Tibial nerve (tissue), 4 donors: ENCODE measurements around the gene PRRT4. TPM values are rescaled to one million over a fixed set of nuclear protein-coding genes. Genes with fewer than 3 reads are reported as not detected.

Source experiments
- DNase-seq, 2 donors: peaks; one replicate each; pipeline ENCODE4 v3.0.0-alpha.2; 2019; ENCODE audit warnings: low spot score in 2 of 2
- H3K27ac ChIP-seq, 4 donors: fragments of 200-600 bp; sonication (generic) in 3 of 4; one replicate each; pipeline ENCODE4 v1.5.1; 2017 to 2019; ENCODE audit warnings: mild to moderate bottlenecking in 1 of 4
- H3K27me3 ChIP-seq, 2 donors: fragments of 200-600 bp; sonication (generic) in 1 of 2; one replicate each; pipeline versions ENCODE4 v1.5.1 to v1.6.0; 2017 to 2019
- H3K36me3 ChIP-seq, 3 donors: fragments of 200-600 bp; sonication (generic); one replicate each; pipeline ENCODE4 v1.5.1; 2018 to 2019
- H3K4me1 ChIP-seq, 4 donors: fragments of 200-600 bp; sonication (generic) in 3 of 4; one replicate each; pipeline ENCODE4 v1.5.1; 2017 to 2019
- H3K4me3 ChIP-seq, 4 donors: fragments of 200-600 bp; sonication (generic) in 3 of 4; one replicate each; pipeline ENCODE4 v1.5.1; 2017 to 2019; ENCODE audit warnings: mild to moderate bottlenecking in 1 of 4, moderate library complexity in 1 of 4
- H3K9me3 ChIP-seq, 4 donors: fragments of 200-600 bp; sonication (generic) in 3 of 4; one replicate each; pipeline ENCODE4 v1.5.1; 2017 to 2019
- EP300 ChIP-seq, 2 donors: sonication (generic); formaldehyde crosslinking; IDR thresholded peaks; one replicate each; pipeline ENCODE4 v1.6.1; 2017; ENCODE audit warnings: antibody characterized with exemption in 2 of 2, mild to moderate bottlenecking in 1 of 2
- POLR2A ChIP-seq, 2 donors: fragments of 450-650 bp; IDR thresholded peaks; one replicate each; pipeline ENCODE4 v1.6.1; 2017; ENCODE audit warnings: antibody characterized with exemption in 2 of 2, mild to moderate bottlenecking in 2 of 2, moderate library complexity in 2 of 2
- whole genome bisulfite sequencing, 2 donors: methylation state at CpG; one replicate each; pipeline ENCODE4 v1.1.5; 2018; 5-methylcytosine and 5-hydroxymethylcytosine counted together
- total RNA-seq, 4 donors: library from RNA; depleted of rRNA; stranded (reverse); fragments of >200 nt; gene quantifications; one replicate each; pipeline ENCODE4 v1.1.0, GENCODE V29; 2016
- TF ChIP-seq, protein P1 (sequence below), 5 experiments: fragments of 200-600 bp in 3 of 5; fragments of 450-650 bp in 2 of 5; sonication (generic) in 3 of 5; IDR thresholded peaks; one replicate each; pipeline ENCODE4 v1.5.1; 2016 to 2019; ENCODE audit warnings: antibody characterized with exemption in 5 of 5, mild to moderate bottlenecking in 3 of 5, moderate library complexity in 2 of 5

Gene PRRT4
- total RNA-seq, 4 donors from 2014 or later, result 0.78 to 6.6 (median 2.6) TPM

GRCh38 chr7:128370491-128370890 is 9.0 kb upstream of the PRRT4 start:
- Histone ChIP-seq H3K27me3 (peaks cover 0 to 19% of the 10 kb centered on the region in 2 donors), H3K9me3 (no peaks in the 10 kb centered on the region), H3K4me1 (no peaks in the 10 kb centered on the region), H3K4me3 (no peak overlapping the region), H3K36me3 (no peaks in the 10 kb centered on the region), H3K27ac (no peak overlapping the region)
- DNase-seq, result no peak
- no peak for TF ChIP-seq POLR2A (IDR thresholded peaks at IDR 0.05)
- no peak for TF ChIP-seq EP300 (IDR thresholded peaks at IDR 0.05)
- TF ChIP-seq, protein P1, sequence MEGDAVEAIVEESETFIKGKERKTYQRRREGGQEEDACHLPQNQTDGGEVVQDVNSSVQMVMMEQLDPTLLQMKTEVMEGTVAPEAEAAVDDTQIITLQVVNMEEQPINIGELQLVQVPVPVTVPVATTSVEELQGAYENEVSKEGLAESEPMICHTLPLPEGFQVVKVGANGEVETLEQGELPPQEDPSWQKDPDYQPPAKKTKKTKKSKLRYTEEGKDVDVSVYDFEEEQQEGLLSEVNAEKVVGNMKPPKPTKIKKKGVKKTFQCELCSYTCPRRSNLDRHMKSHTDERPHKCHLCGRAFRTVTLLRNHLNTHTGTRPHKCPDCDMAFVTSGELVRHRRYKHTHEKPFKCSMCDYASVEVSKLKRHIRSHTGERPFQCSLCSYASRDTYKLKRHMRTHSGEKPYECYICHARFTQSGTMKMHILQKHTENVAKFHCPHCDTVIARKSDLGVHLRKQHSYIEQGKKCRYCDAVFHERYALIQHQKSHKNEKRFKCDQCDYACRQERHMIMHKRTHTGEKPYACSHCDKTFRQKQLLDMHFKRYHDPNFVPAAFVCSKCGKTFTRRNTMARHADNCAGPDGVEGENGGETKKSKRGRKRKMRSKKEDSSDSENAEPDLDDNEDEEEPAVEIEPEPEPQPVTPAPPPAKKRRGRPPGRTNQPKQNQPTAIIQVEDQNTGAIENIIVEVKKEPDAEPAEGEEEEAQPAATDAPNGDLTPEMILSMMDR (IDR thresholded peaks at IDR 0.05), result no peak
- 87 to 88% methylated on average over 4 of the region's 4 CpGs for WGBS, 2 donors

DNA sequence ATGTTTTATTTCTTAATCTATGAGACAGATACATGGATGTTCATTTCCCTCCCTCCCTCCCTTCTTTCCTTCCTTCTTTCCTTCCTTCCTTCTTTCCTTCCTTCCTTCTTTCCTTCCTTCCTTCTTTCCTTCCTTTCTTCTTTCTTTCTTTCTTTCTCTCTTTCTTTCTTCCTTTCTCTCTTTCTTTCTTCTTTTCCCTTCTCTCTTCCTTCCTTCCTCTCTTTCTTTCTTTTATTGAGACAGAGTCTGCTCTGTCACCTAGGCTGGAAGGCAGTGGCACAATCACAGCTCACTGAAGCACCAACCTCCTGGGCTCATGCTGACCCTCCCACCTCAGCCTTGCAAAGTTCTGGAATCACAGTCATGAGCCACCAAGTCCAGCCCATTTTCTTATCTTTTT is 5.5 kb upstream of the PRRT4 start:
- no peak for DNase-seq
- H3K27ac ChIP-seq, result no peak overlapping the region
- H3K4me3 ChIP-seq, result no peak overlapping the region
- no peak for TF ChIP-seq POLR2A (IDR thresholded peaks at IDR 0.05)
- H3K9me3 ChIP-seq, result no peaks in the 10 kb centered on the region
- peaks cover 0 to 45% of the 10 kb centered on the region in 2 donors for H3K27me3 ChIP-seq
- no peaks in the 10 kb centered on the region for H3K36me3 ChIP-seq
- peaks cover 0 to 3% (median 1%) of the 10 kb centered on the region in 4 donors for H3K4me1 ChIP-seq

DNA sequence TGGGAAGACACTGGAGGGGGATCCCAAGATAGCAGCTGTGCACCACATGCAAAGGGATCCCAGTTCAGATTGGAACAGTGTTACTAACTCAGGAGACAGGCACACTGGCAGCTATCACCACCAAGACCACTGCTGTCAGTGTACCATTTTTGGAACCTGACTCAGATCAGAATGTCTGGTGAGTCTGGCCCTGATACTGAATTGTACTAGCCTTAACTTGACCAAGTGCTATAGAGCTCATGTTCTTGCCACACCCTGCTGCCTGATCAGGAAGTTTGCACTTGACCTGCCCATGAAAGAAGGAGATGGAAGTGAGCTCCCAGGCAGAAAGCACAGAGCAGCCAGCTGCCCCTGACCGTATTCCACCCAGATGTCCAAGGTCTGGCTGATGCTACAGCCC is 4.8 kb upstream of the PRRT4 start:
- H3K9me3 ChIP-seq, result no peaks in the 10 kb centered on the region
- peaks cover 0 to 45% of the 10 kb centered on the region in 2 donors for H3K27me3 ChIP-seq
- WGBS, 2 donors, result 43 to 44% methylated on average over 1 of the region's 1 CpG
- peaks cover 0 to 8% (median 4%) of the 10 kb centered on the region in 4 donors for H3K4me1 ChIP-seq
- TF ChIP-seq EP300 (IDR thresholded peaks at IDR 0.05) (no peak), POLR2A (IDR thresholded peaks at IDR 0.05) (no peak)
- TF ChIP-seq, protein P1 (IDR thresholded peaks at IDR 0.05), result no peak
- no peak for DNase-seq
- H3K27ac ChIP-seq, result no peak overlapping the region
- no peaks in the 10 kb centered on the region for H3K36me3 ChIP-seq
- no peak overlapping the region for H3K4me3 ChIP-seq

GRCh38 chr7:128365432-128365831 is 3.9 kb upstream of the PRRT4 start:
- Histone ChIP-seq H3K36me3 (no peaks in the 10 kb centered on the region), H3K9me3 (no peaks in the 10 kb centered on the region), H3K4me3 (no peak overlapping the region), H3K27ac (no peak overlapping the region), H3K27me3 (peaks cover 0 to 47% of the 10 kb centered on the region in 2 donors), H3K4me1 (peaks cover 0 to 16% (median 6%) of the 10 kb centered on the region in 4 donors)
- WGBS, 2 donors, result 88 to 93% methylated on average over 2 of the region's 2 CpGs
- no peak for TF ChIP-seq POLR2A (IDR thresholded peaks at IDR 0.05)
- TF ChIP-seq, protein P1 (IDR thresholded peaks at IDR 0.05), result no peak
- no peak for TF ChIP-seq EP300 (IDR thresholded peaks at IDR 0.05)
- no peak for DNase-seq

- peaks cover 0 to 23% (median 7%) of the 10 kb centered on the region in 4 donors for H3K4me1 ChIP-seq
- no peak overlapping the region for H3K27ac ChIP-seq
- no peaks in the 10 kb centered on the region for H3K9me3 ChIP-seq
- WGBS, 2 donors, result 73 to 76% methylated on average over 4 of the region's 4 CpGs
- no peak overlapping the region for H3K4me3 ChIP-seq
- peaks cover 0 to 54% of the 10 kb centered on the region in 2 donors for H3K27me3 ChIP-seq
- TF ChIP-seq, protein P1 (IDR thresholded peaks at IDR 0.05), result no peak
- TF ChIP-seq EP300 (IDR thresholded peaks at IDR 0.05) (no peak), POLR2A (IDR thresholded peaks at IDR 0.05) (no peak)
- H3K36me3 ChIP-seq, result no peaks in the 10 kb centered on the region
- no peak for DNase-seq
These were observed 2.8 kb upstream of the PRRT4 start for GRCh38 chr7:128364166-128364870.
